Thyroid gland (tissue), 4 donors: Measurements from ENCODE around the gene SLC6A1.

Experiments used
- CTCF ChIP-seq, 6 experiments: fragments of 200-600 bp in 3 of 6; fragments of 450-650 bp in 3 of 6; sonication (generic) in 3 of 6; IDR thresholded peaks; one replicate each; pipeline ENCODE4 v1.5.1; 2016 to 2019; ENCODE audit warnings: antibody characterized with exemption in 6 of 6, mild to moderate bottlenecking in 2 of 6, inconsistent platforms in 1 of 6, moderate library complexity in 1 of 6
- POLR2A ChIP-seq, 2 donors: fragments of 450-650 bp; IDR thresholded peaks; one replicate each; pipeline ENCODE4 v1.6.1; 2017; ENCODE audit warnings: antibody characterized with exemption in 2 of 2, mild to moderate bottlenecking in 2 of 2, moderate library complexity in 1 of 2

GRCh38 chr3:10974746-10975375, 17.7 kb upstream of the SLC6A1 start:
- TF ChIP-seq CTCF (IDR thresholded peaks at IDR 0.05) (no peak), POLR2A (IDR thresholded peaks at IDR 0.05) (no peak)
